Measurements from ENCODE around the gene PPP2R3B.
A peak's percentile ranks its signal among the peaks of the same experiment; 100 is the strongest.

Gene PPP2R3B

DNA sequence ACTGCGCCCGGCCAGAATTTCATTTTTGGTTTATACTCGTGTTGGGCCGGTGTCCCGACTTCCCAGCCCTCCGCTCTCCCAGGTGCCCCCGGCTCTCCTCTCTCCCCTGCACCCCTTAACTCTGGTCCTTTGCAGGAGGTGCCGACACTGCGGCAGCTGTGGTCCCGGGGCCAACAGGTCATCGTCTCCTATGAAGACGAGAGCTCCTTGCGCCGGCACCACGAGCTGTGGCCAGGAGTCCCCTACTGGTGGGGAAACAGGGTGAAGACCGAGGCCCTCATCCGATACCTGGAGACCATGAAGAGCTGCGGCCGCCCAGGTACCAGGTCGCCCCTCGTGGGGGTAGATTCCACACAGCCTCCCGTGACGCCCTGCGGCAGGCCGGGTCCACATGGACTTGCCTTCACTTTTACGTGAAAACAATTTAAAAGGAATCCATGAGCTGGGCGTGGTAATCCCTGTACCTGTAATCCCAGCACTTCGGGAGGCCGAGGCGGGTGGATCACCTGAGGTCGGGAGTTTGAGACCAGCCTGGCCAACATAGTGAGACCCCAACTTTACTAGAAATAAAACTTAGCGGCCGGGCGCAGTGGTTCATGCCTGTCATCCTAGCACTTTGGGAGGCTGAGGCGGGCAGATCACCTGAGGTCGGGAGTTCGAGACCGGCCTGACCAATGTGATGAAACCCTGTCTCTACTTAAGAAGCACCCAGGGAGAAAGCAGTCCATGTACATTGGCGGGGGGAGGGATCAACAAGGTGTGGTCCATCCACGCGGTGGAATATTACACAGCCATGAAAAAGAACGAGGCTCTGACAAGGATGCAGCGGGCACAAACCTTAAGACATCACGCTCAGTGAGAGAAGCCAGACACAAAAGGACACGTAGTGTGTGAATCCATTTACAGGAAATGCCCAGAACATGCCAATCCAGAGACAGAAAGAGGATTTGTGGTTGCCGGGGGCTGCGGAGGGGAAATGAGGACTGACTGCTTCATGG lies 93.5 kb downstream of the PPP2R3B start:
- in situ Hi-C loops (cut with MboI; ENCODE audit: low sequenced_read_pairs, unreplicated experiment), result no loop called here
- DNase-seq (ENCODE audit: low spot score), result peak; percentile 20
- TF ChIP-seq, protein P1, sequence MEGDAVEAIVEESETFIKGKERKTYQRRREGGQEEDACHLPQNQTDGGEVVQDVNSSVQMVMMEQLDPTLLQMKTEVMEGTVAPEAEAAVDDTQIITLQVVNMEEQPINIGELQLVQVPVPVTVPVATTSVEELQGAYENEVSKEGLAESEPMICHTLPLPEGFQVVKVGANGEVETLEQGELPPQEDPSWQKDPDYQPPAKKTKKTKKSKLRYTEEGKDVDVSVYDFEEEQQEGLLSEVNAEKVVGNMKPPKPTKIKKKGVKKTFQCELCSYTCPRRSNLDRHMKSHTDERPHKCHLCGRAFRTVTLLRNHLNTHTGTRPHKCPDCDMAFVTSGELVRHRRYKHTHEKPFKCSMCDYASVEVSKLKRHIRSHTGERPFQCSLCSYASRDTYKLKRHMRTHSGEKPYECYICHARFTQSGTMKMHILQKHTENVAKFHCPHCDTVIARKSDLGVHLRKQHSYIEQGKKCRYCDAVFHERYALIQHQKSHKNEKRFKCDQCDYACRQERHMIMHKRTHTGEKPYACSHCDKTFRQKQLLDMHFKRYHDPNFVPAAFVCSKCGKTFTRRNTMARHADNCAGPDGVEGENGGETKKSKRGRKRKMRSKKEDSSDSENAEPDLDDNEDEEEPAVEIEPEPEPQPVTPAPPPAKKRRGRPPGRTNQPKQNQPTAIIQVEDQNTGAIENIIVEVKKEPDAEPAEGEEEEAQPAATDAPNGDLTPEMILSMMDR (IDR thresholded peaks at IDR 0.05; ENCODE audit: borderline replicate concordance, control extremely low read depth, extremely low read depth, insufficient read depth, missing control alignments), result no peak

DNA sequence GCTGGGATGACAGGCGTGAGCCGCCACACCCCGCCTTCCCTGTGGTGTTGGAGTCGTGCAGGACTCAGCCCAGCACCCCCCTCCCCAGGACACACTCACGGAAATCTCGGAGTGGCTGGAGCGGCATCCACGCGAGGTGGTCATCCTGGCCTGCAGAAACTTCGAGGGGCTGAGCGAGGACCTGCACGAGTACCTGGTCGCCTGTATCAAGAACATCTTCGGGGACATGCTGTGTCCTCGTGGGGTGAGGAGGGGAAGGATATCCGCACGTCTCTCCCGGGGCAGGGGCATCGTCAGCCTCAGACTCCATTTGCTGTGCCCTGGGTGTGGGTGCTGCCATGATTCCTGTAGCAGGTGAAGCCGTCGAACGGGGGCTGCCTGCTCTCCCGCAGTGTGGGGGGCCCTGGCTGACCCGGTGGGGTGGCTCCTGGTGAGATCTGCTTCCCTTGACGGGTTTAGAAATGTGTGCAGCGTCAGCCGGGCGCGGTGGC lies 95.3 kb downstream of the PPP2R3B start:
- no peak for DNase-seq (ENCODE audit: low spot score)
- TF ChIP-seq, protein P1 (IDR thresholded peaks at IDR 0.05; ENCODE audit: borderline replicate concordance, control extremely low read depth, extremely low read depth, insufficient read depth, missing control alignments), result no peak
- in situ Hi-C loops (cut with MboI; ENCODE audit: low sequenced_read_pairs, unreplicated experiment), result no loop called here

DNA sequence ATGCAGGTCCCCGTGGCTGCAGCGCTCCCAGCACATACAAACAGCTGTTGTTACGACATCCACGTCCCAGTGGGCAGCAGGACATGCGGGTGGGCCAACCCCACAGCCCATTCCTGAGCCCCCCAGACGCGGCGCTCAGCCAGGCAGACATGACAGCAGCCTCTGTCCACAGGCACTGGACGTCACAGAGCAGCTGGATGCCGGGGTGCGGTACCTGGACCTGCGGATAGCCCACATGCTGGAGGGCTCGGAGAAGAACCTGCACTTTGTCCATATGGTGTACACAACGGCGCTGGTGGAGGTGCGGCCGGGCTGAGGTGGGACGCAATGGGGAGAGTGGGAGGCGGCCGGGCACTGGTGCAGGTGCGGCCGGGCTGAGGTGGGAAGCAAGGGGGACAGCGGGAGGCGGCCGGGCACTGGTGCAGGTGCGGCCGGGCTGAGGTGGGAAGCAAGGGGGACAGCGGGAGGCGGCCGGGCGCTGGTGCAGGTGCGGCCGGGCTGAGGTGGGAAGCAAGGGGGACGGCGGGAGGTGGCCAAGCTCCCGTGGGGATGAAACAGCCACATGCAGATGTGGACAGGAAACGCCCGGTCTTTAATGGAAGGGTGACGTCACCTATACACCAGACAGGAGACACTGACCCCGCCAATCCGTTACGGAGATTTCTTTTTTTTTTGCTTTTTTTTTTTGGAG lies 96.1 kb downstream of the PPP2R3B start:
- TF ChIP-seq, protein P1 (IDR thresholded peaks at IDR 0.05; ENCODE audit: borderline replicate concordance, control extremely low read depth, extremely low read depth, insufficient read depth, missing control alignments), result no peak
- in situ Hi-C loops (cut with MboI; ENCODE audit: low sequenced_read_pairs, unreplicated experiment), result no loop called here
- DNase-seq (ENCODE audit: low spot score), result no peak

DNA sequence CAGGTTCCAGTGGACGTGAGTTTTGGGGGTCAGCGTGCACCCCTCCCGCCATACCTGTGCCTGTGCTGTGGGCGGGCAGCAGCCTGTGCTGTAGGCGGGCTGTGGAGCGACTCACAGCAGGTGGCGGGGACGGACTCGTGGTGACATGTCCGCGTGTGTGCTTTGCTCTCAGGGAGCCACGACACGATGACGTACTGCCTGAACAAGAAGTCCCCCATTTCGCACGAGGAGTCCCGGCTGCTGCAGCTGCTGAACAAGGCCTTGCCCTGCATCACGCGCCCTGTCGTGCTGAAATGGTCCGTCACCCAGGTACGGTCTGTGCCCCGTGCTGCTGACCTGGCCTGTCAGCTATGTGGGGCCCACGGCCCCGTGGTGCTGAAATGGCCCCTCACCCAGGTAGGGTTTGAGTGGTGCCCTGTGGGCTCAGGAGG lies 98.1 kb downstream of the PPP2R3B start:
- in situ Hi-C loops (cut with MboI; ENCODE audit: low sequenced_read_pairs, unreplicated experiment), result no loop called here
- TF ChIP-seq, protein P1 (IDR thresholded peaks at IDR 0.05; ENCODE audit: borderline replicate concordance, control extremely low read depth, extremely low read depth, insufficient read depth, missing control alignments), result no peak
- DNase-seq (ENCODE audit: low spot score), result no peak

DNA sequence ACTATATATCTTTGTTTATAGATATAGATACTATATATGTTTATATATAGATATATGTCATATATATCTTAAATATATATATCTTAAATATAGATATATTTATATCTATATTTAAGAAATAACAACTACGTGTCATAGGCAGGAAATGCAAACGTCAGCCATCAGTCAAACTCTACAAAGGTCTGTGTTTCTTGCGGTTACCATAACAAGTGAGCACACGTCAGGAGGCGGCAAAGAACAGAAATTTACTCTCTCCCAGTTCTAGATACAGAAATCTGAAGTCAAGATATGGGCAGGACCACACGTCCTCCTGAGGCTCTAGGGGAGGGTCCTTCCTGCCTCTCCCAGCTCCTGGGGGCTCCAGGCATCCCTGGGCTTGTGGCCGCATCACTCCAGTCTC lies 99.0 kb downstream of the PPP2R3B start:
- in situ Hi-C loops (cut with MboI; ENCODE audit: low sequenced_read_pairs, unreplicated experiment), result no loop called here
- TF ChIP-seq, protein P1 (IDR thresholded peaks at IDR 0.05; ENCODE audit: borderline replicate concordance, control extremely low read depth, extremely low read depth, insufficient read depth, missing control alignments), result no peak
- no peak for DNase-seq (ENCODE audit: low spot score)

DNA sequence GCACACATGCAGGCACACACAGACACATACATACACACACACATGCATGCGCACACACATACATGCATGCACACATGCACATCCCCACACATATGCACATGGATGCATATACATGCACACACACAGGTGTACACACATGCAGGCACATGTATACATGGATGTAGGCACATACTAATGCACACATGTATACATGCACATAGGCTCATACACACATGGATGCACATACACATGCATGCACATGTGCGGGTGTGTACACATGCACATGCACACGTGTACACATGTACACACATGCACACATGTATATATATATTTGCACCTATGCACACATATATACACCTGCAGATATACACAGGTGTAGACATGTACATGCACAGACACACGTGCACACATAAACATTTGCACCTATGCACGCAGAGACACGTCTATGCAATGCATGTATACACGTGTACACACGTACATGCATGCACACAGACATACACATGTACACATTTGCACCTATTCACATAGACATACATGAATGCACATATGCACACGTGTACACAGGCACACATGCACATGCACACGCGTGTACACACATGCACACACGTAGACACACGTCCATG lies 101.5 kb downstream of the PPP2R3B start:
- TF ChIP-seq, protein P1 (IDR thresholded peaks at IDR 0.05; ENCODE audit: borderline replicate concordance, control extremely low read depth, extremely low read depth, insufficient read depth, missing control alignments), result no peak
- no peak for DNase-seq (ENCODE audit: low spot score)
- in situ Hi-C loops (cut with MboI; ENCODE audit: low sequenced_read_pairs, unreplicated experiment), result no loop called here

All from GM13976 (cell line).